ENCODE measurements around the gene TSPO2. TPM values are rescaled to one million over a fixed set of nuclear protein-coding genes. Genes with fewer than 3 reads are reported as not detected.

TSPO2 gene
- total RNA-seq, 1 donor from 2014 or later: not detected

DNA sequence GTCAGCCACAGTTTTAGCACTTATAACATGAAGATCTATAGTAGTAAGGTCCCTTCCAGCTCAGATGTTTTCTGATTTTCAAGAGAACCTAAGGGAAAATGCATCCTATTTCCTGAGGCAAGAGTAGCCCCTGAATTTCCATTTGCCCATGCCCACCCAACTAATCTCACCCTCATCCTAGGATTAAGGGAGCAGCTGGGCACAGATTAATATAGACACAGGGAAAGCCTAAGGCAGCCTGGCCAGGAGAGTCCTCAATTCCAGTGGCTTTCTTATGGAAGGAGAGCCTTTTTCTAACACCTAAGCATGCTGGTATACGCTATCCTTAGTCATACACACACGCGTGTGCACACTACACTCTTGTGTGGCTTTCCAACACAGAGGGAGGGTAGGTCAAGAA lies 12.2 kb downstream of the TSPO2 start:
- Histone ChIP-seq H3K9me3 (no peaks in the 10 kb centered on the region), H3K4me1 (no peaks in the 10 kb centered on the region)

DNA sequence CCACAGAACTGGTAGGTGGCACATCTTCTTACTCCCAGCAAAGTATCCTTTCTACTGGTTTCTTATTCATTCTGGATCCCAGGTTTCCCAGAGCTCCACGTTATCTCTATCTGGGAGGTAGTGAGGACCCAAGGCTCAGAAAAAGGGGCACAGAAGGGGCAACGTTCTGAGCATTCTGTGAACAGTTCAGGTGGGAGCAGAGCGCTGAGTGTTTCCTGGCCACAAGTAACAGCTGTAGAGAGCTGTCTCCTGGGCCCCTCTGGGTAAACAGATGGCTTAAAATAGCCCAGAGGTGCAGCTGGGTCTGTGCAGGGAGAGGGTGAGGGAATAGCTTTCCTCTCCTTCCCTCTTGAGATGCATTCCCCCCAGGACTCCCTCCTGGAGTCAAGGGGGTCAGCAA lies 12.9 kb downstream of the TSPO2 start:
- Histone ChIP-seq H3K27ac (no peak overlapping the region), H3K9me3 (no peaks in the 10 kb centered on the region), H3K4me3 (no peak overlapping the region), H3K4me1 (no peaks in the 10 kb centered on the region), H3K27me3 (no peaks in the 10 kb centered on the region), H3K36me3 (no peaks in the 10 kb centered on the region)
- TF ChIP-seq POLR2A (IDR thresholded peaks at IDR 0.05): no peak
- TF ChIP-seq, protein P1, sequence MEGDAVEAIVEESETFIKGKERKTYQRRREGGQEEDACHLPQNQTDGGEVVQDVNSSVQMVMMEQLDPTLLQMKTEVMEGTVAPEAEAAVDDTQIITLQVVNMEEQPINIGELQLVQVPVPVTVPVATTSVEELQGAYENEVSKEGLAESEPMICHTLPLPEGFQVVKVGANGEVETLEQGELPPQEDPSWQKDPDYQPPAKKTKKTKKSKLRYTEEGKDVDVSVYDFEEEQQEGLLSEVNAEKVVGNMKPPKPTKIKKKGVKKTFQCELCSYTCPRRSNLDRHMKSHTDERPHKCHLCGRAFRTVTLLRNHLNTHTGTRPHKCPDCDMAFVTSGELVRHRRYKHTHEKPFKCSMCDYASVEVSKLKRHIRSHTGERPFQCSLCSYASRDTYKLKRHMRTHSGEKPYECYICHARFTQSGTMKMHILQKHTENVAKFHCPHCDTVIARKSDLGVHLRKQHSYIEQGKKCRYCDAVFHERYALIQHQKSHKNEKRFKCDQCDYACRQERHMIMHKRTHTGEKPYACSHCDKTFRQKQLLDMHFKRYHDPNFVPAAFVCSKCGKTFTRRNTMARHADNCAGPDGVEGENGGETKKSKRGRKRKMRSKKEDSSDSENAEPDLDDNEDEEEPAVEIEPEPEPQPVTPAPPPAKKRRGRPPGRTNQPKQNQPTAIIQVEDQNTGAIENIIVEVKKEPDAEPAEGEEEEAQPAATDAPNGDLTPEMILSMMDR (IDR thresholded peaks at IDR 0.05): no peak
- TF ChIP-seq POLR2AphosphoS5 (IDR thresholded peaks at IDR 0.05; ENCODE audit: insufficient read depth in 1 of 2, low read depth in 1 of 2): no peak
- no peak for DNase-seq (ENCODE audit: extremely low spot score in 2 of 2)
- intact Hi-C loops (cut with DNase I): no loop called here

More for the DNA sequence above, 12.2 kb downstream of the TSPO2 start:
- TF ChIP-seq, protein P1 (IDR thresholded peaks at IDR 0.05): no peak
- TF ChIP-seq POLR2AphosphoS5 (IDR thresholded peaks at IDR 0.05; ENCODE audit: insufficient read depth in 1 of 2, low read depth in 1 of 2): no peak
- no peak for TF ChIP-seq POLR2A (IDR thresholded peaks at IDR 0.05)
- DNase-seq (ENCODE audit: extremely low spot score in 2 of 2): no peak
- intact Hi-C loops (cut with DNase I): no loop called here
- Histone ChIP-seq H3K27ac (no peak overlapping the region), H3K36me3 (no peaks in the 10 kb centered on the region), H3K4me3 (no peak overlapping the region), H3K27me3 (no peaks in the 10 kb centered on the region)

DNA sequence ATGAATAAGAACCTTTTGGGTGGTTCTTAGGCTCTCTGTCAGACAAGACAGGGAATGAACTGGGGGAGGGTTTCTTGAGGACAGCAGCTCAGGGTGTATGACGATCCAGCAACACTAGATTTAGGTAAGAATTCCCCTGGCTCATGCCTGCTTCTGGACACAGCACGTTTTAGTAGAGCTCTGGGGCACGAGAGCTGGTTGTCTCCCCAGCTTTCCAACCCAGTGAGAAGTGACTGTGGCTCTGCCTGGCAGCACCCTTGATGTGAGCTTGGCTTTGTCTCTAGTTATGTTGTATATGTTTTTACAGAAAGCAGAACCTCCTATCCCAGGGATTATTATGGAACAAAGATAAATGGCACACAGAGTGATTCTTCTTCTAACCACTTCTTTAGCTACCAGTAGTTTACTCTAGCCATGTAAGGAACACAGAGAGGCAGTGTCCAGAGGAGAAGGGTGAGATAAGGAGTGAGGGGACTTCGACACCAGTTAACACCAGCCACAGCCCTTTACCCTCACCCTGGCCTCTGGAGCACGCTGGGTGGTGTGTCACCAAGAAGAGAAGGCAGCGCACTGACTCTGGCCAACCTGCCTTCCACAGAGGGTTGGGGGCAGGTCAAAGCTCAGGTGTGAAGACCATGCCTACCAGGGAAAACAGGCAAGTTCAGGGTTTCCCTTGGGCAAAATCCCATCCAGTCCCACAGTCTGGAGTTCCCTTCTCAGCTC lies 14.7 kb downstream of the TSPO2 start:
- Histone ChIP-seq H3K9me3 (no peaks in the 10 kb centered on the region), H3K4me3 (no peak overlapping the region), H3K27me3 (no peaks in the 10 kb centered on the region), H3K36me3 (peaks cover 0 to 5% of the 10 kb centered on the region in 2 donors), H3K27ac (no peak overlapping the region), H3K4me1 (peaks cover 9% of the 10 kb centered on the region)
- TF ChIP-seq POLR2A (IDR thresholded peaks at IDR 0.05) (no peak), POLR2AphosphoS5 (IDR thresholded peaks at IDR 0.05; ENCODE audit: insufficient read depth in 1 of 2, low read depth in 1 of 2) (no peak)
- TF ChIP-seq, protein P1 (IDR thresholded peaks at IDR 0.05): no peak
- no peak for DNase-seq (ENCODE audit: extremely low spot score in 2 of 2)
- intact Hi-C loops (cut with DNase I): no loop called here

DNA sequence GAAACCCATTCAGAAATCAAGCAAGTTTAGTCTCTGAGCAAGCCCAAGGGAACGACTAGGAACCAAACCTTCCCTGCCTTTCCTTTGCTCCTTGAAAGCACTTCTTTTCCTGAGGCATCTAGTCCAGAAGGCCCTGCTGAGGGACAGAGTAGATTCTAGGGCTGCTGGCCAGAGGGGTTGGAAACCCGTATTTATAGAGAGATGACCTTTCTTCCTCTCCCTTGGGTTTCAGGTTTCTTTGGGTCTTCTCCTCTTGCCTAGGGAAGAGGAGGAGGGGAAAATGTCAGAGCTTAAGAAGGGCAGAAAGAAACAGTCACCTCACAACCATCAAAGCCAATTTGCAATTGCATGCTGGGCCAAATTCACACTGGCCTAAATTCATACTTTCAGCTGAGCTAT lies 16.5 kb downstream of the TSPO2 start:
- H3K27ac ChIP-seq: no peak overlapping the region
- H3K36me3 ChIP-seq: peaks cover 0 to 12% of the 10 kb centered on the region in 2 donors
- H3K27me3 ChIP-seq: no peaks in the 10 kb centered on the region
- H3K9me3 ChIP-seq: no peaks in the 10 kb centered on the region
- peaks cover 9% of the 10 kb centered on the region for H3K4me1 ChIP-seq
- DNase-seq (ENCODE audit: extremely low spot score in 2 of 2): no peak
- no peak overlapping the region for H3K4me3 ChIP-seq
- intact Hi-C loops (cut with DNase I): no loop called here
- TF ChIP-seq POLR2AphosphoS5 (IDR thresholded peaks at IDR 0.05; ENCODE audit: insufficient read depth in 1 of 2, low read depth in 1 of 2): no peak
- TF ChIP-seq, protein P1 (IDR thresholded peaks at IDR 0.05): no peak
- no peak for TF ChIP-seq POLR2A (IDR thresholded peaks at IDR 0.05)

GRCh38 chr6:41059556-41059955 lies 17.3 kb downstream of the TSPO2 start:
- intact Hi-C loops (cut with DNase I): no loop called here
- H3K27me3 ChIP-seq: no peaks in the 10 kb centered on the region
- H3K9me3 ChIP-seq: no peaks in the 10 kb centered on the region
- peaks cover 0 to 12% of the 10 kb centered on the region in 2 donors for H3K36me3 ChIP-seq
- H3K4me3 ChIP-seq: no peak overlapping the region
- TF ChIP-seq, protein P1 (IDR thresholded peaks at IDR 0.05): no peak
- TF ChIP-seq POLR2AphosphoS5 (IDR thresholded peaks at IDR 0.05; ENCODE audit: insufficient read depth in 1 of 2, low read depth in 1 of 2) (no peak), POLR2A (IDR thresholded peaks at IDR 0.05) (no peak)
- peaks cover 9% of the 10 kb centered on the region for H3K4me1 ChIP-seq
- DNase-seq (ENCODE audit: extremely low spot score in 2 of 2): no peak
- H3K27ac ChIP-seq: no peak overlapping the region
